ENCODE data around the gene SSTR3.

The SSTR3 gene

Small RNA genes lying within 50 kb of the gene (small RNA-seq; reads per million reads assigned to genes)
- gene Z82188.1: 0 reads per million in 2 experiments
